PC-3 (cell line): Measurements from ENCODE around the gene BACH2.

Source experiments
- EZH2 ChIP-seq: fragments of 300-600 bp; sonication (generic); IDR thresholded peaks from one replicate; pipeline ENCODE4 v1.6.1; 2017; ENCODE audit warnings: antibody characterized with exemption, mild to moderate bottlenecking, low read length; ENCODE audit not compliant: unreplicated experiment
- EZH2phosphoT487 ChIP-seq: fragments of 300-600 bp; sonication (generic); IDR thresholded peaks from 2 replicates; pipeline ENCODE4 v1.6.1; 2018; ENCODE audit warnings: mild to moderate bottlenecking, antibody characterized with exemption, low read length, borderline replicate concordance
- TF ChIP-seq, protein P1 (sequence below): fragments of 300-600 bp; sonication (generic); conservative IDR thresholded peaks from 2 replicates; pipeline ENCODE4 v1.5.1; 2017; ENCODE audit warnings: antibody characterized with exemption, low read depth, mild to moderate bottlenecking, low read length

DNA sequence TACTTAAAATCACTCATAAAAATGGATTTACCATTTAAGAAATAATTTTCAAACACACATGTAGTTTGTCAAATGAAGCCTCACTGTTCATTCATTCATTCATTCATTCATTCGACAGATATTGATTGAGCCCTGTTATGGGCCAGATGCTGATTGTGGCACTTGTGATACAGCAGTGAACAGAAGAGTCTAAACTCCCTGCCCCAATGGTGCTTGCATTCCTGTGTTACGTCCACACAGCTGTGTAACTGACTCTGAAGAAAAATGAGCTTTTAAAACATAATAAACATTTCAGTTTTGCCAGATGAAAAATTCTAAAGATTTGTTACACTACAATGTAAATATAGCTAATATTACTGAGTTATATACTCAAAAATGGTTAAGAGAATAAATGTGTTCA, 46.2 kb downstream of the BACH2 start:
- TF ChIP-seq EZH2 (no peak), EZH2phosphoT487 (no peak)
- TF ChIP-seq, protein P1, sequence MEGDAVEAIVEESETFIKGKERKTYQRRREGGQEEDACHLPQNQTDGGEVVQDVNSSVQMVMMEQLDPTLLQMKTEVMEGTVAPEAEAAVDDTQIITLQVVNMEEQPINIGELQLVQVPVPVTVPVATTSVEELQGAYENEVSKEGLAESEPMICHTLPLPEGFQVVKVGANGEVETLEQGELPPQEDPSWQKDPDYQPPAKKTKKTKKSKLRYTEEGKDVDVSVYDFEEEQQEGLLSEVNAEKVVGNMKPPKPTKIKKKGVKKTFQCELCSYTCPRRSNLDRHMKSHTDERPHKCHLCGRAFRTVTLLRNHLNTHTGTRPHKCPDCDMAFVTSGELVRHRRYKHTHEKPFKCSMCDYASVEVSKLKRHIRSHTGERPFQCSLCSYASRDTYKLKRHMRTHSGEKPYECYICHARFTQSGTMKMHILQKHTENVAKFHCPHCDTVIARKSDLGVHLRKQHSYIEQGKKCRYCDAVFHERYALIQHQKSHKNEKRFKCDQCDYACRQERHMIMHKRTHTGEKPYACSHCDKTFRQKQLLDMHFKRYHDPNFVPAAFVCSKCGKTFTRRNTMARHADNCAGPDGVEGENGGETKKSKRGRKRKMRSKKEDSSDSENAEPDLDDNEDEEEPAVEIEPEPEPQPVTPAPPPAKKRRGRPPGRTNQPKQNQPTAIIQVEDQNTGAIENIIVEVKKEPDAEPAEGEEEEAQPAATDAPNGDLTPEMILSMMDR, result no peak
